8988T (cell line): ENCODE results near the gene ITGAD.
"Not testable (repeated sequence)": the region's sequence is repeated elsewhere in the genome, so short reads cannot be mapped to it uniquely, and the experiment has no call there.

ENCODE experiments used
- DNase-seq: peaks from one replicate; pipeline ENCODE4 v3.0.0; 2011

The ITGAD gene

GRCh38 chr16:31407406-31407805 lies 14.3 kb downstream of the ITGAD start:
- DNase-seq = no peak

- DNase-seq = no peak
Measured at GRCh38 chr16:31409433-31409832, 16.3 kb downstream of the ITGAD start.

- DNase-seq = no peak
Measured at GRCh38 chr16:31410082-31410481, 16.9 kb downstream of the ITGAD start.

DNA sequence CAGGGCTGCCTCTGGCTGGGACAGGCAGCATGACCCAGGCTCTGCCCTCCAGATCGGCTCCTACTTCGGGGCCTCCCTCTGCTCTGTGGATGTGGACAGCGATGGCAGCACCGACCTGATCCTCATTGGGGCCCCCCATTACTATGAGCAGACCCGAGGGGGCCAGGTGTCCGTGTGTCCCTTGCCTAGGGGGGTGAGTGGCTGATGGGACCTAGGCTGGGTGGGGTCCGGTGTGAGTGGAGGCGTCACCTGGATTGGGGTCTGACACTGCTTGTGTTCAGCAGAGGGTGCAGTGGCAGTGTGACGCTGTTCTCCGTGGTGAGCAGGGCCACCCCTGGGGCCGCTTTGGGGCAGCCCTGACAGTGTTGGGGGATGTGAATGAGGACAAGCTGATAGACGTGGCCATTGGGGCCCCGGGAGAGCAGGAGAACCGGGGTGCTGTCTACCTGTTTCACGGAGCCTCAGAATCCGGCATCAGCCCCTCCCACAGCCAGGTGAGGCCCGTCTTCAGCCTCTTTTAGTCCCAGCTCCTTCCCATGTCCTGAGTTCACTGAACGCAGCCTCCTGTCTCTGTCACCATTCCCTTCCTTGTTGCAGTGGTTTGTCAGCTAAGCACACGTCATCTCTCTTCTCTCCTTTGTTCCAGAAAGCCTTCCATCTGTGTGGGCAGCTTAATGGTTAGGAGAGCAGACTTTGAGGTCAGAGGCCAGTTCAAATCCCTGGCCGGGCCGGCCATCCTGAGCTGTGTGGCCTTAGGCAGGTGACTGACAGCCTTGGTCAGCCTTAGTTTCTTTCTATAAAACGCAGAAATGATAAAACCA lies 18.1 kb downstream of the ITGAD start:
- no peak for DNase-seq

- no peak for DNase-seq
Measured at GRCh38 chr16:31412750-31413149, 19.6 kb downstream of the ITGAD start.

GRCh38 chr16:31413381-31413780 lies 20.2 kb downstream of the ITGAD start:
- no peak for DNase-seq

DNA sequence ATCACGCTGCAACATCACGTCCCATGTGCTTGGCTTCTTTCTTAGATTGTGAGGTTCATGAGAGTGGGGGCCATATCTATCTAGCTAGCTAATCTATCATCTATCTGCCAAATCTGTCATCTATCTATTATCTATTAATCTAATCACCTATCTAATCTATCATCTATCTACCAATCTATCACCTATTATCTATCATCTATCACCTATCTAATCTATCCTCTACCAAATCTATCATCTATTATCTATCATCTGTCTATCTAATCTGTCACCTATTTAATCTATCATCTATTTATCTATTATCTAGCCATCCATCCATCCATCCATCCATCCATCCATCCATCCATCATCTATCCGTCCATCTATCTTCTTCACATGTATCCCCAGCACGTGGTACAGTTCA lies 20.8 kb downstream of the ITGAD start:
- DNase-seq = no peak

- DNase-seq = no peak
Measured at GRCh38 chr16:31414706-31415105, 21.6 kb downstream of the ITGAD start.

- no peak for DNase-seq
Measured at GRCh38 chr16:31416371-31416770, 23.2 kb downstream of the ITGAD start.

DNA sequence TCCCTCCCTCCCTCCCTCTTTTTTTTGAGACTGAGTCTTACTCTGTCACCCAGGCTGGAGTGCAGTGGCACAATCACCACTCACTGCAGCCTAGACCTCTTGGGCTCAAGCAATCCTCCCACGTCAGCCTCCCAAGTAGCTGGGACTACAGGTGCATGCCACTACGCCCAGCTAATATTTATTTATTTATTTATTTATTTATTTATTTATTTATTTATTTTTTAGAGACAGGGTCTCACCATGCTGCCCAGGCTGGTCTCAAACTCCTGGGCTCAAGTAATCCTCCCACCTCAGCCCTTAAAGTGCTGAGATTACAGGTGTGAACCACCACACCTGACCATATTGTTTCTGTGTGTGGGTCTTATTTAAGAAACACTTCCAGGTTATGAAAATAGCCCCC lies 23.9 kb downstream of the ITGAD start:
- DNase-seq = not testable (repeated sequence)

DNA sequence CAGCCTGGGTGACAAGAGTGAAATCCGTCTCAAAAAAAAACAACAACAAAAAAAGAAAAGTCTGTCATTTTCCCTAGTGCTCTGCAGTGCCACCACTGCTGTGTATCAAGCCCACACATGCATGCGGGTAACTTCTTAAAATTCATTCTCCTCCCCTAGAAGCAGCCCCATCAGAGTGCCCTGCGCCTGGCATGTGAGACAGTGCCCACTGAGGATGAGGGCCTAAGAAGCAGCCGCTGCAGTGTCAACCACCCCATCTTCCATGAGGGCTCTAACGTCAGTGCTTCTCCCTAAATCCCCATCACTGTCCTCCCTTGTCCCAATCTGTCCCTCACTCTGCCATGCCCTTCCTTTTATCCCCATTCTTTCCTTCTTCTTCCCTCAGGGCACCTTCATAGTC lies 24.8 kb downstream of the ITGAD start:
- DNase-seq = no peak

DNA sequence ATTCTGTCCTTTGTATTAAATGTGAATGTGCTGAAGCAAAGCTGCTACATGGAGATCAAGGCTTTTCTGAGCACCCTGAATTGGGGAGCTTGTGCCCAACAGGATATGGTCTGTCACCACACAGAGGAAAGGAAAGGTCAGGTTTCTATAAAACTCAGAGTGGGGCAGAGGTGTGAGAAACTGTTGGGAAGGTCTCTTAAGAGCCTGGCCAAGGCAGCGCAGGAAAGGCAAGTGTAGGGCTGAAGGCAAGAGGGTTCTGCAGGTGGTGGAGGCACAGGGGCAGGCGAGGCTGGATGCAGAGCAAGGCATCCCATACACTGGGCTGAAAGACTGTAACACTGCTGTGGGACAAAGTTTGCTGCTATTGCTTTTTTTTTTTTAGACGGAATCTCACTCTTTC lies 26.9 kb downstream of the ITGAD start:
- DNase-seq = no peak

DNA sequence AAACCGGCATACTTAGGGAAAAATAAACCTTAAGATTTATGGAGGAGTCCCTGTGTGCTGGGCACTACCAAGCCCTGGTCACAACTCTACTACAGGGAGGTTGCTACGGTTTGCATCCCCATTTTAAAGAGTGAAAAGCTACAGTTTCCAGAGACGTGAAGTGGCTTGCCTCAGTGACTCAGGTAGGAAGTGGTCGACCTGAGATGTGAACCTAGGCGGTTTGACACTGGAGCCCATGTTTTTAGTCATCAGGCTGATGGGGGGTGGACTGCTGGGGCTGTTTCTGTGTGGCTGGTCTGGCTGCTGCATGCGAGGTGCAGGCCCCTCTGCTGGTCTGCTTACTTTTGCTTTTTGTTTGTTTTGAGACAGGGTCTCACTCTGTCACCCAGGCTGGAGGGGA lies 28.5 kb downstream of the ITGAD start:
- no peak for DNase-seq

GRCh38 chr16:31423241-31423640 lies 30.1 kb downstream of the ITGAD start:
- no peak for DNase-seq

- no peak for DNase-seq
Measured at GRCh38 chr16:31423801-31424200, 30.7 kb downstream of the ITGAD start.

GRCh38 chr16:31427441-31428278 lies 34.5 kb downstream of the ITGAD start:
- DNase-seq = no peak

- DNase-seq = no peak
Measured at GRCh38 chr16:31428279-31428597, 35.1 kb downstream of the ITGAD start, which contains the start of gene COX6A2. COX6A2 (minus strand) TSS chr16:31428360; CDS start chr16:31428325, 35 bp downstream.

DNA sequence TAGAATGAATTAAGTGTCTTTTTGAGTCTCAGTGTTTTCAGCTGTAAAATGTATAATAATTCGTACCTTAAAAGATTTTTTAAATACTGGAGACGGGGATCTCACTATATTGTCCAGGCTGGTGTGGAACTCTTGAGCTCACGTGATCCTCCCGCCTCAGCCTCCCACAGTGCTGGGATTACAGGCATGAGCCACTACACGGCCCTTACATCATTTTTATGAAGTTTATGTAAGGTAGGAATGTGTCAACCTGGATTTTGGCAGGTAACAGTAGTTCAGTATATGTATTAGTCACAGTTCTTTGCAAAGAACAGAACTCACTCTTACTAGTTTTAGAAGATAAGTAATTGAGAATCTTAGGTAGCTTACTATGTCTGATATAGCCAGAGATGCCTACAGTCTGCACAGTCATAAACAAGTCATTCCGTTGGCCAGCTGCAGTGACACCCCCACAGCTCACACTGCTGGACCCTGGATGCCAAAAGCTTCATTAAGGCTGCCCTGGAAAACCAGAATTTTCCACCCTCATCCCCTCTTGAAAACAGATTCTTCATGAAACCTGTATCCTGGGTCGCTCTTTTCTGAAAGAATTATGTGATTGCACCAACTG lies 35.6 kb downstream of the ITGAD start:
- DNase-seq = no peak

- DNase-seq = no peak
Measured at GRCh38 chr16:31429314-31429713, 36.2 kb downstream of the ITGAD start.

DNA sequence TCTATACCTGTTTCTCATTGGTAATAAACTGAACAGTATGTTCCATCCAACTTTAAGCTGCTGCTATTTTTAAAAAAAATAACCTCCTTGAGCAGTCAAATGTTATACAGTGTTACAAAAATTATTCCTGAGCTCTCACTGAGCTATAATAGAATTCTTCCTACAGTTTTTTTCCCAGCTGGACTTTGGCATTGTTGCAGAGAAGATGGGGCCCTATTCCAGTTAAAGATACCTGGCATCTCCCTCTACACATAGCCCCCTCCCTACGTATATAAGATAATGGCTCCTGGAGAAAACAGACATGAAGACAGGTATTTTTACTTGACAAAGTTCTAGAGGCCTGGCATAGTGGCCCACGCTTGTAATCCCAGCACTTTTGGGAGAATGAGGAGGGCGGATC lies 36.7 kb downstream of the ITGAD start:
- DNase-seq = no peak

DNA sequence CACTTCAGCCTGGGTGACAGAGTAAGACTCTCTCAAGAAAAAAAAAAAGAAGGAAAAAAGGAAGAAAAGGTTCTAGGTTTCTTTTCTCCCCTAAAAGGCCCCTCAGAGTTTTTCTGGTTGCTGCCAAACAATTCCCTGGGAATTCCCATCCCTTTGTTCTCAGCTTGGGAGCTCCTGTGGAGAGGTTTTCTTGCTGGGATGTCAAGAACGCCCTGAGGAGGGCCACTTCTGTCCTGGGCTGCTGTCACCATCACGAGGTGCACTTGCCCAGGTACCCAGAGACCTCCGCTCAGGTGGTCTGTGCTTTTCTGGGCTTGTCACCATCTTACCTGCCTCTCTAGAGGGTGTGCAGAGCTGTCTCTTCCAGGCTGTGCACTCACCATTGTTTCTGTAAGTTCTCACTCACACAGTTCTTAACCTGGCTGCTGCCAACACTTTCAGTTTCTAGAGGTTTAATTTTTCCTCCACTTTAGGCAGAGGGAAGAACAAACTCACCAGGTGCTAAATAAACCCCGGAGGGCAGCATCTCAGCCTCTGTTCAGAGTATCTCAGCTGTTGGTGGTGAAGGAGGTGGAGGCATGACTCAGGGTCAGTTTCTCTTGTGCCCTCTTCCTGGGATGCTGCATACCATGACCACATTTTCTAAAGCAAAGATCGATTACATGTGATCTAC lies 37.4 kb downstream of the ITGAD start:
- DNase-seq = no peak

- no peak for DNase-seq
Measured at GRCh38 chr16:31435341-31436220, 42.4 kb downstream of the ITGAD start.
